HepG2 (cell line): Measurements from ENCODE around the gene KRT73. TPM values are rescaled to one million over a fixed set of nuclear protein-coding genes. Genes with fewer than 3 reads are reported as not detected.

Experiments
- FOXP1 ChIP-seq, 2 experiments: fragments of 450-650 bp in 1 of 2; IDR thresholded peaks; 2 replicates each; pipeline ENCODE4 v1.6.1; 2017 to 2018; ENCODE audit warnings: antibody characterized with exemption in 1 of 2
- KIAA2018 ChIP-seq: sonication (generic); formaldehyde crosslinking; IDR thresholded peaks from 2 replicates; pipeline ENCODE4 v1.5.0; 2020; ENCODE audit warnings: mild to moderate bottlenecking, missing genetic modification reagents, borderline replicate concordance
- NR2F1 ChIP-seq, 2 experiments: fragments of 450-650 bp in 1 of 2; formaldehyde crosslinking in 1 of 2; IDR thresholded peaks; 2 replicates each; pipeline versions ENCODE4 v1.5.0 to v1.6.1; 2016 to 2020; ENCODE audit warnings: mild to moderate bottlenecking in 1 of 2, missing compliant biosample characterization in 1 of 2, missing genetic modification reagents in 1 of 2, moderate library complexity in 1 of 2
- RFX3 ChIP-seq: IDR thresholded peaks from 2 replicates; pipeline ENCODE4 v1.6.1; 2016; ENCODE audit warnings: missing biosample characterization, missing genetic modification reagents
- ZBTB7B ChIP-seq: sonication (generic); formaldehyde crosslinking; IDR thresholded peaks from 2 replicates; pipeline ENCODE4 v1.4.0; 2020; ENCODE audit warnings: missing genetic modification reagents
- ZNF10 ChIP-seq: sonication (generic); formaldehyde crosslinking; IDR thresholded peaks from 2 replicates; pipeline ENCODE4 v1.4.0; 2020; ENCODE audit warnings: mild to moderate bottlenecking, low read depth, missing genetic modification reagents, borderline replicate concordance
- polyA plus RNA-seq, 8 experiments: library from polyadenylated mRNA; depleted of rRNA in 3 of 8; stranded (reverse) in 7 of 8; unstranded in 1 of 8; fragments of >200 nt; fragmentation: Illumina TruSeq in 4 of 8; extraction: Trizol in 4 of 8; gene quantifications; 2 replicates each; pipeline versions ENCODE4 v1.2.1 to v1.2.3, GENCODE V29; 2011 to 2016; ENCODE audit warnings: low read depth in 4 of 8, missing spikeins in 1 of 8, mixed read lengths in 1 of 8; ENCODE audit not compliant: insufficient read depth in 1 of 8
- total RNA-seq, 5 experiments: library from RNA; depleted of rRNA; stranded (reverse); fragments of >200 nt; fragmentation: Illumina TruSeq; extraction: Trizol; gene quantifications; 2 replicates each; pipeline ENCODE4 v1.2.3, GENCODE V29; 2016; ENCODE audit warnings: low read depth in 1 of 5
- TF ChIP-seq, protein P1 (sequence below): sonication (generic); formaldehyde crosslinking; IDR thresholded peaks from 2 replicates; pipeline ENCODE4 v1.5.0; 2020; ENCODE audit warnings: mild to moderate bottlenecking, missing genetic modification reagents, borderline replicate concordance

Gene KRT73
- total and polyA plus RNA-seq, 2 of the 13 experiments (the other 11 are each of a cell fraction or from before 2014, with no cell fraction given), result not detected

DNA sequence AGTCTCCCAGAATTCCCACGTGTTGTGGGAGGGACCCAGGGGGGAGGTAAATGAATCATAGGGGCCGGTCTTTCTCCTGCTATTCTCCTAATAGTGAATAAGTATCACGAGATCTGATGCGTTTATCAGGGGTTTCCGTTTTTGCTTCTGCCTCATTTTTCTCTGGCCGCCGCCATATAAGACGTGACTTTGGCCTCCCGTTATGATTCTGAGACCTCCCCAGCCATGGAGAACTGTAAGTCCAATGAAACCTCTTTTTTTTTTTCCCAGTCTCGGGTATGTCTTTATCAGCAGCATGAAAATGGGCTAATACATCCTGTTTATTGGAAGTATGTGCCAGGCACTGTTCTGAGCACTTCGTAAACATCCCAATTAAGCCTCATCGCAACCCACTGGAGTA is 17.9 kb downstream of the KRT73 start (continued):
- TF ChIP-seq KIAA2018 (CRISPR knock-in tag) (no peak), ZBTB7B (CRISPR knock-in tag) (no peak), FOXP1 (IDR thresholded peaks at IDR 0.05) (no peak), FOXP1 (CRISPR knock-in tag; IDR thresholded peaks at IDR 0.05) (no peak), NR2F1 (CRISPR knock-in tag; IDR thresholded peaks at IDR 0.05) (no peak), RFX3 (CRISPR knock-in tag) (no peak), ZNF10 (no peak)
- TF ChIP-seq, protein P1, sequence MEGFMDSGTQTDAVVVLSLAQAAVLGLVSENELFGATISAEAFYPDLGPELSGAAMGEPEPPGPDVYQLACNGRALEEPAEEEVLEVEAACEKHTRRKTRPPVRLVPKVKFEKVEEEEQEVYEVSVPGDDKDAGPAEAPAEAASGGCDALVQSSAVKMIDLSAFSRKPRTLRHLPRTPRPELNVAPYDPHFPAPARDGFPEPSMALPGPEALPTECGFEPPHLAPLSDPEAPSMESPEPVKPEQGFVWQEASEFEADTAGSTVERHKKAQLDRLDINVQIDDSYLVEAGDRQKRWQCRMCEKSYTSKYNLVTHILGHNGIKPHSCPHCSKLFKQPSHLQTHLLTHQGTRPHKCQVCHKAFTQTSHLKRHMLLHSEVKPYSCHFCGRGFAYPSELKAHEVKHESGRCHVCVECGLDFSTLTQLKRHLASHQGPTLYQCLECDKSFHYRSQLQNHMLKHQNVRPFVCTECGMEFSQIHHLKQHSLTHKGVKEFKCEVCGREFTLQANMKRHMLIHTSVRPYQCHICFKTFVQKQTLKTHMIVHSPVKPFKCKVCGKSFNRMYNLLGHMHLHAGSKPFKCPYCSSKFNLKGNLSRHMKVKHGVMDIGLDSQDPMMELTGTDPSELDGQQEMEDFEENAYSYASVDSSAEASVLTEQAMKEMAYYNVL (CRISPR knock-in tag), result no peak
